HL-60 (cell line): ENCODE measurements around the gene P2RY6.

ENCODE experiments used
- DNase-seq, 2 experiments: peaks; one replicate each; pipeline ENCODE4 v3.0.0-alpha.2; 2010 to 2020; ENCODE audit warnings: low read depth in 1 of 2, low spot score in 1 of 2
- H3K27ac ChIP-seq: fragments of 250-450 bp; sonication (Bioruptor Pico); replicated peaks from 2 replicates; pipeline ENCODE4 v1.5.1; 2020; ENCODE audit warnings: mild to moderate bottlenecking, moderate library complexity
- H3K27me3 ChIP-seq: fragments of 250-450 bp; sonication (Bioruptor Pico); 2 replicates; pipeline ENCODE4 v1.5.1; 2021; ENCODE audit warnings: mild to moderate bottlenecking, moderate library complexity; ENCODE audit not compliant: insufficient read depth, poor library complexity, severe bottlenecking
- H3K4me3 ChIP-seq: replicated peaks from 2 replicates; pipeline ENCODE4 v1.5.1; 2011; ENCODE audit warnings: mild to moderate bottlenecking, control low read depth, low read length; ENCODE audit not compliant: insufficient read depth
- GABPA ChIP-seq: IDR thresholded peaks from 2 replicates; pipeline ENCODE4 v1.6.1; 2012; ENCODE audit warnings: low read depth
- POLR2AphosphoS5 ChIP-seq: IDR thresholded peaks from 2 replicates; pipeline ENCODE4 v1.6.1; 2012; ENCODE audit warnings: low read depth
- SPI1 ChIP-seq: IDR thresholded peaks from 2 replicates; pipeline ENCODE4 v1.6.1; 2012; ENCODE audit warnings: low read depth, mild to moderate bottlenecking, borderline replicate concordance
- TF ChIP-seq, protein P1 (sequence below): IDR thresholded peaks from 2 replicates; pipeline ENCODE4 v1.6.1; 2012; ENCODE audit warnings: low read depth; ENCODE audit not compliant: insufficient replicate concordance
- TF ChIP-seq, protein P2 (sequence below): IDR thresholded peaks from one replicate; pipeline ENCODE4 v1.5.1; 2011; ENCODE audit warnings: low read length, control low read depth, inconsistent platforms; ENCODE audit not compliant: insufficient read depth

P2RY6 gene

DNA sequence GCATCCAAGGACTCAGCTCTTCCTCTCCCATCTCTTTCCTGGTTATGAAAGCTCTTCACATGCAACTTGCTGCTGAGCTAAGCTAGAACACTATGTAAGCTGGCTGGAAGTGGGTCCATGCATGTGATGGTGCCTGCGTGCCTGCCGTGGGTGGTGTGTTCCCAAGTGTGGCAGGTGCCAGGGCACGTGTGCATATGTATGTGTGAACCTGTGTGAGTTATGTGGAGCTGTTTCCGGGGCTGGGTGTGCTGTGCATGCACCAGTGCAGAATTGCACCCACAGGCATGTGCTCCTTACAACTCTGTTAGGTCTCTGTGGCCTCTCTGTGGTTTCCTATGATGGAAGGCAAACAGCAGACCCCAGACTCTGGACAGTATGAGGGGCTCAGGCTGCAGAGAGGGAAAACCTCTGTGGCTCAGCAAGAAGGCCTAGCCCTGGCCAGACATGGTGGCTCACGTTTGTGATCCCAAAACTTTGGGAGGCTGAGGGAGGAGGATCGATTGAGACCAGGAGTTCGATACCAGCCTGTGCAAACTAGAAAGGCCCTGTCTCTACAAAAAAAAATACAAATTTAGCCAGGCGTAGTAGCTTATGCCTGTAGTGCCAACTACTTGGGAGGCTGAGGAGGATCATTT is 4.1 kb upstream of the P2RY6 start:
- H3K27me3 ChIP-seq, result no peaks in the 10 kb centered on the region
- H3K4me3 ChIP-seq, result no peak overlapping the region
- TF ChIP-seq, protein P1, sequence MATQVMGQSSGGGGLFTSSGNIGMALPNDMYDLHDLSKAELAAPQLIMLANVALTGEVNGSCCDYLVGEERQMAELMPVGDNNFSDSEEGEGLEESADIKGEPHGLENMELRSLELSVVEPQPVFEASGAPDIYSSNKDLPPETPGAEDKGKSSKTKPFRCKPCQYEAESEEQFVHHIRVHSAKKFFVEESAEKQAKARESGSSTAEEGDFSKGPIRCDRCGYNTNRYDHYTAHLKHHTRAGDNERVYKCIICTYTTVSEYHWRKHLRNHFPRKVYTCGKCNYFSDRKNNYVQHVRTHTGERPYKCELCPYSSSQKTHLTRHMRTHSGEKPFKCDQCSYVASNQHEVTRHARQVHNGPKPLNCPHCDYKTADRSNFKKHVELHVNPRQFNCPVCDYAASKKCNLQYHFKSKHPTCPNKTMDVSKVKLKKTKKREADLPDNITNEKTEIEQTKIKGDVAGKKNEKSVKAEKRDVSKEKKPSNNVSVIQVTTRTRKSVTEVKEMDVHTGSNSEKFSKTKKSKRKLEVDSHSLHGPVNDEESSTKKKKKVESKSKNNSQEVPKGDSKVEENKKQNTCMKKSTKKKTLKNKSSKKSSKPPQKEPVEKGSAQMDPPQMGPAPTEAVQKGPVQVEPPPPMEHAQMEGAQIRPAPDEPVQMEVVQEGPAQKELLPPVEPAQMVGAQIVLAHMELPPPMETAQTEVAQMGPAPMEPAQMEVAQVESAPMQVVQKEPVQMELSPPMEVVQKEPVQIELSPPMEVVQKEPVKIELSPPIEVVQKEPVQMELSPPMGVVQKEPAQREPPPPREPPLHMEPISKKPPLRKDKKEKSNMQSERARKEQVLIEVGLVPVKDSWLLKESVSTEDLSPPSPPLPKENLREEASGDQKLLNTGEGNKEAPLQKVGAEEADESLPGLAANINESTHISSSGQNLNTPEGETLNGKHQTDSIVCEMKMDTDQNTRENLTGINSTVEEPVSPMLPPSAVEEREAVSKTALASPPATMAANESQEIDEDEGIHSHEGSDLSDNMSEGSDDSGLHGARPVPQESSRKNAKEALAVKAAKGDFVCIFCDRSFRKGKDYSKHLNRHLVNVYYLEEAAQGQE, result no peak
- TF ChIP-seq GABPA (no peak), SPI1 (no peak), POLR2AphosphoS5 (no peak)
- TF ChIP-seq, protein P2, sequence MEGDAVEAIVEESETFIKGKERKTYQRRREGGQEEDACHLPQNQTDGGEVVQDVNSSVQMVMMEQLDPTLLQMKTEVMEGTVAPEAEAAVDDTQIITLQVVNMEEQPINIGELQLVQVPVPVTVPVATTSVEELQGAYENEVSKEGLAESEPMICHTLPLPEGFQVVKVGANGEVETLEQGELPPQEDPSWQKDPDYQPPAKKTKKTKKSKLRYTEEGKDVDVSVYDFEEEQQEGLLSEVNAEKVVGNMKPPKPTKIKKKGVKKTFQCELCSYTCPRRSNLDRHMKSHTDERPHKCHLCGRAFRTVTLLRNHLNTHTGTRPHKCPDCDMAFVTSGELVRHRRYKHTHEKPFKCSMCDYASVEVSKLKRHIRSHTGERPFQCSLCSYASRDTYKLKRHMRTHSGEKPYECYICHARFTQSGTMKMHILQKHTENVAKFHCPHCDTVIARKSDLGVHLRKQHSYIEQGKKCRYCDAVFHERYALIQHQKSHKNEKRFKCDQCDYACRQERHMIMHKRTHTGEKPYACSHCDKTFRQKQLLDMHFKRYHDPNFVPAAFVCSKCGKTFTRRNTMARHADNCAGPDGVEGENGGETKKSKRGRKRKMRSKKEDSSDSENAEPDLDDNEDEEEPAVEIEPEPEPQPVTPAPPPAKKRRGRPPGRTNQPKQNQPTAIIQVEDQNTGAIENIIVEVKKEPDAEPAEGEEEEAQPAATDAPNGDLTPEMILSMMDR, result no peak
- DNase-seq, result no peak
- no peak overlapping the region for H3K27ac ChIP-seq

DNA sequence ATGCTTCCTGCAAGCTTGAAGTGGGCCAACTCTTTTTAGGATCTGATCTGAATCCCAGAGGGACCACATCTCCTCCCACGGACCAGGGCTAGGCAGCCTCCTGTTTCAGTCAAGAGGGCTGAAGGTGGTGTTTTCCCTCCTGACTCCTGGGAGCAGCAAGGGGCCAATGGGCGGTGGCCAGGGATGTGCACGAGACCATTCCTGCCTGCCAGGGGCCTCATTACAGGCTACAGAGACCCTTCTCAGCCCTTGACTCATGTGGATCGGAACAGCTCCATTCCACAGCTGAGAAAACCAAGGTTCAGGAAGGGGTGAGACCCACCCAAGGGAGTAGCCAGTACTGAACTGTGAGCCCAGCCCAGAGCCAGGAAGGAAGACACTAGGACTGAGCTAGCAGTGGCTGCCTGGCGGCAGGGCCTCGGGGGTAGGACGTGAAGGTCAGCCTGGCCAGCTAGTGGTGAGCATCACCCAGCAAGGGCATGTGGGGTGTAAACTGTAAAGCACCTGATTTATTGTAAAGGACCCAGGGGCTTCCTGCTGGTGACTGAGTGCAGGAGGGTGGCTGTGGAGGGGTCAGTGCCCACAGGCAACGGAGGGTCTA is 3.4 kb upstream of the P2RY6 start:
- TF ChIP-seq, protein P2, result no peak
- TF ChIP-seq GABPA, result no peak
- no peak for TF ChIP-seq SPI1
- TF ChIP-seq, protein P1, result no peak
- TF ChIP-seq POLR2AphosphoS5, result no peak
- DNase-seq, result no peak
- no peak overlapping the region for H3K27ac ChIP-seq
- H3K27me3 ChIP-seq, result no peaks in the 10 kb centered on the region
- H3K4me3 ChIP-seq, result no peak overlapping the region

DNA sequence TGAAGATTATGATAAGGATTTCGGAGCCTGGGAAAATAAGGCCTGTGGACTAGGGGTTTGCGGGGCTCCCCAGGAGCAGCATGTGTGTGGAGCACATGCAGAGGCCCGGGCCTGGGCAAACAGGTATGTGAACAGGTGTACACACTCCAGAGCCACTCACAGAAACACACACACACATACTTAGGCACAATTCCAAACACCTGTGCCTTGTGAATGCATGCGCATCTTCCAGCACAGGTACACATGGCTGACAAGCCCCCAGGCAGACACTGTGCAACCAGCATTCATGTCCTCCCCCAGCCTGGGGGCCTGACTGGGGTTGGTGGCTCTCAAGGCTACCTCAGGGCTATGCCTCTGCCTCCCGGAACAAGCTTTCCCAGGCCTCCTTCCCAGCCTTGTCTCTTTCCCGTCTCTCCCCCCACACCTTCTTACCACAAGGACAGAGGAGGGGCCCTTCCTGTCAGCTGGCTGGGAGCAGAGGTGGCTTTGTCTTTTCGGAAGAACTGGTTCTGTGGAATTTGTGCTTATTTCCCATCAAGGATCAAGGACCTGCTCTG is 2.6 kb upstream of the P2RY6 start:
- Histone ChIP-seq H3K27ac (peak overlapping the region; percentile 23), H3K27me3 (no peaks in the 10 kb centered on the region), H3K4me3 (no peak overlapping the region)
- DNase-seq, result no peak
- no peak for TF ChIP-seq POLR2AphosphoS5
- TF ChIP-seq, protein P2, result no peak
- TF ChIP-seq SPI1, result no peak
- TF ChIP-seq, protein P1, result no peak
- no peak for TF ChIP-seq GABPA
